Sigmoid colon (tissue), 7 donors: ENCODE data around the gene IFITM10. TPM values are rescaled to one million over a fixed set of nuclear protein-coding genes. Genes with fewer than 3 reads are reported as not detected.

ENCODE experiments used
- DNase-seq: peaks from one replicate; pipeline ENCODE4 v3.0.0-alpha.2; 2019
- H3K27ac ChIP-seq, 4 donors: fragments of 200-600 bp; sonication (generic); one replicate each; pipeline ENCODE4 v1.5.1; 2016 to 2019; ENCODE audit warnings: mild to moderate bottlenecking in 1 of 4
- H3K27me3 ChIP-seq, 3 donors: fragments of 200-600 bp; sonication (generic); one replicate each; pipeline ENCODE4 v1.5.1; 2019; ENCODE audit warnings: mild to moderate bottlenecking in 1 of 3
- H3K36me3 ChIP-seq, 4 donors: fragments of 200-600 bp; sonication (generic); one replicate each; pipeline ENCODE4 v1.5.1; 2016 to 2019
- H3K4me1 ChIP-seq, 4 donors: fragments of 200-600 bp; sonication (generic); one replicate each; pipeline ENCODE4 v1.5.1; 2017 to 2019
- H3K4me3 ChIP-seq, 4 donors: fragments of 200-600 bp; sonication (generic); one replicate each; pipeline ENCODE4 v1.5.1; 2017 to 2019; ENCODE audit warnings: mild to moderate bottlenecking in 2 of 4, moderate library complexity in 1 of 4
- H3K9me3 ChIP-seq, 4 donors: fragments of 200-600 bp in 3 of 4; sonication (generic) in 3 of 4; one replicate each; pipeline versions ENCODE4 v1.5.1 to v1.6.1; 2013 to 2019
- EP300 ChIP-seq, 4 donors: sonication (generic); formaldehyde crosslinking; IDR thresholded peaks; one replicate each; pipeline ENCODE4 v1.6.1; 2017; ENCODE audit warnings: antibody characterized with exemption in 4 of 4
- POLR2A ChIP-seq, 2 donors: fragments of 450-650 bp; IDR thresholded peaks; one replicate each; pipeline ENCODE4 v1.6.1; 2016; ENCODE audit warnings: antibody characterized with exemption in 2 of 2, mild to moderate bottlenecking in 2 of 2, moderate library complexity in 2 of 2
- POLR2AphosphoS5 ChIP-seq, 4 donors: sonication (generic); formaldehyde crosslinking; IDR thresholded peaks; one replicate each; pipeline ENCODE4 v1.6.1; 2017; ENCODE audit warnings: antibody characterized with exemption in 4 of 4
- WGBS, 2 donors: extraction: QIAGEN DNeasy Blood & Tissue Kit; methylation state at CpG; one replicate each; pipeline ENCODE4 v1.1.7; 2013; 5-methylcytosine and 5-hydroxymethylcytosine counted together
- intact Hi-C: fragments of 100-400 bp; cut with DNase I; formaldehyde crosslinking; loops from one replicate; pipeline ENCODE4 v1.15.1; 2023
- polyA plus RNA-seq, 3 donors: library from polyadenylated mRNA; stranded (reverse); fragments of 200-250 nt; gene quantifications; one replicate each; pipeline ENCODE4 v1.2.3, GENCODE V29; 2013
- total RNA-seq, 4 donors: library from RNA; depleted of rRNA; stranded (reverse); fragments of >200 nt; gene quantifications; one replicate each; pipeline ENCODE4 v1.1.0, GENCODE V29; 2016
- TF ChIP-seq, protein P1 (sequence below), 4 experiments: fragments of 450-650 bp in 3 of 4; fragments of 200-600 bp in 1 of 4; IDR thresholded peaks; one replicate each; pipeline ENCODE4 v1.5.1; 2016 to 2019; ENCODE audit warnings: antibody characterized with exemption in 4 of 4, mild to moderate bottlenecking in 3 of 4, moderate library complexity in 2 of 4
- donor health status: healthy with polysubstance abuse.
- donor health status: Bipolar disorder and iron deficiency.
- donor health status: healthy.

Gene IFITM10
- total and polyA plus RNA-seq, 7 donors = 0.36 to 1.4 (median 0.60) TPM; not detected in 2

DNA sequence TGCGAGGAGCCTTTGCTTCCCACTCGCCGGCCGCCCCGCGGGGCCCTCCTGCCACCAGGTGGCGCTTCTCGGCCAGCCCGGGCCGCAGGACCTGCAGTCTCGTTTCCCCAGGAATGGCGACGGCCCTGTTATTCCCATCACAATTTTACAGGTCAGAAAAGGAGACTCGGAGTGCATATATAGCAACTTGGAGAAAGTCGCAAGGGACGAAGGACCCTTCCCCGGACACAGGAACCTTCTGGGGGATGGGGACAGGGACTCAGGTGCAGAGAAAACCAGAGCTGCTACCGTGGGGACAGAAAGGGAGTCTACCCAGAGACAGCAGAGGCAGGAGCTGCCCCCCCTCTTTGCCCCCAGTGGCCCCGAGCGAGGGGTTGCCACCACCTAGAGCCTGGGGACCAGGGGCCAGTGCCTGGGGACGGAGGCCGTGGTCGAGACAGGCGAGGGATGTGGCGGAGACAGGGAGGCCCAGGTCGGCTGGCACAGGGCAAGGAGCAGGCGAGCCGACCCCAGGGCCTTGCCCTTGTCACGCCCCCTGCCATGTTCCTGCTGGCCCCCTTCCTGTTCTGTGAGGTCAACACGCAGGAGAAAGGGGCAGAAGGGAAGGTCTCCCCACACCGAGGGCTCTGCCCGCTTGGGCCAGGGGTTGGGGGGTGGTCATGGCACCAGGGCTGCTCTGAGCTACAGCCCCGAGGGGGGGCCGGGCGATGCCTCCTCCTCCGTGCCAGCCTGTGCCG, 56.9 kb downstream of the IFITM10 start:
- no peaks in the 10 kb centered on the region for H3K9me3 ChIP-seq
- H3K4me1 ChIP-seq = peaks cover 0 to 17% (median 11%) of the 10 kb centered on the region in 4 donors
- 9 to 14% methylated on average over 37 of the region's 37 CpGs for WGBS, 2 donors
- DNase-seq = peak; percentile 85
- H3K27ac ChIP-seq = peak overlapping the region; percentile 0 to 74 (median 43)
- no peaks in the 10 kb centered on the region for H3K36me3 ChIP-seq
- no peak for TF ChIP-seq POLR2AphosphoS5 (IDR thresholded peaks at IDR 0.05)
- TF ChIP-seq, protein P1, sequence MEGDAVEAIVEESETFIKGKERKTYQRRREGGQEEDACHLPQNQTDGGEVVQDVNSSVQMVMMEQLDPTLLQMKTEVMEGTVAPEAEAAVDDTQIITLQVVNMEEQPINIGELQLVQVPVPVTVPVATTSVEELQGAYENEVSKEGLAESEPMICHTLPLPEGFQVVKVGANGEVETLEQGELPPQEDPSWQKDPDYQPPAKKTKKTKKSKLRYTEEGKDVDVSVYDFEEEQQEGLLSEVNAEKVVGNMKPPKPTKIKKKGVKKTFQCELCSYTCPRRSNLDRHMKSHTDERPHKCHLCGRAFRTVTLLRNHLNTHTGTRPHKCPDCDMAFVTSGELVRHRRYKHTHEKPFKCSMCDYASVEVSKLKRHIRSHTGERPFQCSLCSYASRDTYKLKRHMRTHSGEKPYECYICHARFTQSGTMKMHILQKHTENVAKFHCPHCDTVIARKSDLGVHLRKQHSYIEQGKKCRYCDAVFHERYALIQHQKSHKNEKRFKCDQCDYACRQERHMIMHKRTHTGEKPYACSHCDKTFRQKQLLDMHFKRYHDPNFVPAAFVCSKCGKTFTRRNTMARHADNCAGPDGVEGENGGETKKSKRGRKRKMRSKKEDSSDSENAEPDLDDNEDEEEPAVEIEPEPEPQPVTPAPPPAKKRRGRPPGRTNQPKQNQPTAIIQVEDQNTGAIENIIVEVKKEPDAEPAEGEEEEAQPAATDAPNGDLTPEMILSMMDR (IDR thresholded peaks at IDR 0.05) = peak; percentile 66 to 85 (median 80)
- H3K27me3 ChIP-seq = peaks cover 0 to 5% (median 0%) of the 10 kb centered on the region in 3 donors
- intact Hi-C loops = loop anchor here (1.0 to 5.0 kb wide), 4 partner anchors 41 to 457 kb away; no protein-coding TSS in a partner anchor
- H3K4me3 ChIP-seq = peak overlapping the region; percentile 13 to 54 (median 28)

DNA sequence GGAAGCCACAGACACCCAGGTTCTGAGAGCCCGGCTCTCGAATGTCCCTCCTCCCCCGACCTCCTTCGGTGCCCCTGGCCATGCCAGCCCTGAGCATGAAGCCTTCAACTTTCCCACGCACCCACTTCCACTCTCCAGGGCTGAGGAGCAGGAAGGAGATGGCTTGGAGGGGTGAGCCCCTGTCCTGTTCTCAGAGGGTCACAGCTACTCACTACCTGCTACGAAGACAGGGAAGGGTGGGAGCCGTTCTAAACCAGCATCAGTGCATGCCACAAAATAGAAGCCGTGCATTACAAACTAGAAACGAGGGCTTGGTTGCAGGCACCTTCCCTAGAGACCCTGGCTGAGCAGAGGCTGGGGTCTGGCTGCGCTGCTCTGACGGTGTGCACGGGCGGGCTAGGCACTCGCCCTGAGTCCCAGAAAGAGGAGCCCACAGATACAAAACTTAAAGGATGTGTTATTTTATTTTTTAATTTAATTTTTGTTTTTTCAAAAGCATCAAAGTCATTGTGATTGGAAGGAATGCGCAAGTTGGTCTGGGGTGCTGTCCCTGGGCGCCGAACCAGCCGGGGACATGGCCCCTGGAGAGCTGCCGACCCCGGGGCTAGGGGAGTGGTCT, 57.6 kb downstream of the IFITM10 start:
- Histone ChIP-seq H3K27me3 (peaks cover 0 to 3% (median 0%) of the 10 kb centered on the region in 3 donors), H3K4me3 (peak overlapping the region in 1 of 4 donors; percentile 37), H3K9me3 (no peaks in the 10 kb centered on the region), H3K4me1 (peaks cover 0 to 17% (median 11%) of the 10 kb centered on the region in 4 donors), H3K27ac (no peak overlapping the region), H3K36me3 (no peaks in the 10 kb centered on the region)
- TF ChIP-seq POLR2A (IDR thresholded peaks at IDR 0.05) (no peak), EP300 (IDR thresholded peaks at IDR 0.05) (no peak), POLR2AphosphoS5 (IDR thresholded peaks at IDR 0.05) (no peak)
- TF ChIP-seq, protein P1 (IDR thresholded peaks at IDR 0.05) = no peak
- intact Hi-C loops = loop anchor here (2.0 to 5.0 kb wide), 3 partner anchors 40 to 458 kb away; no protein-coding TSS in a partner anchor
- WGBS, 2 donors = 46 to 57% methylated on average over 20 of the region's 20 CpGs
- DNase-seq = no peak

DNA sequence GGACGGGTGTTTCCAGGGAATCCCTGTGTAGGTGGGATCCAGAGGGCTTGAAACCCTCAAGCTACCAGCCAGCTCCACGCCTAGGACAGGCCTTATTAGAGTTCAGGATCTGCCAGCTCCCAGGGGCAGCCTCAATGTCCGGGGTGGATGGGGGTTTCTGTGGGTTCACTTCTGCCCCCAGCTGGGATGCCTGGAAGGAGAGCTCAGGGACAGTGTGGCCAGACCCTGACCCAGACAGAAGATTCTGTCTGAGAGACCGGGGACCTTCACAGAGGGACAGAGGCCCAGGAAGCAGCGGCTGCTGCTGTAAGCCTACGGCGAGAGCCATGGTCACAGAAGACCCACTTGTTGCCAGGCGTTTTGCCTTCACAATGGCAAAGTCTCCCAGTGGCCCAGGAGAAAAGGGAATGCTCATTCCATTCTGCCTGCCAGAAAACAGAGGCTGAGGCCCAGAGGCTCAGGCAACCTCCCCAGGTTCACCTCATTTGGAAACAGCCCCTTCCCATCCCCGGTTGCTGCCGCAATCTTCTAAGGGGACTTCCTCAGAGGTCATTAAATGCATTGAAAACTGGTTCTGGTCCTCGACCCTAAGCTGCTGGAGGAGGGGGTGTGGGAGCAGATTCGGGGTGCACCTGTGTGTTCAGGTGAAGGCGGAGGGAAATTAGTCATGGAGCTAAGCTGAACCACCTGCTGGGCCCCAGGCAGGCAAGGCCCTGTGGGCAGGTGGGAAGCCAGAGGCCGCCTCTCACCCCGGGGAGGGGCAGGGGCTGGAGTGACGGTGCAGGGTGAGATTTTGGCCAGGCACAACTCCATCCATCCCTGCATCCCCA, 58.3 kb downstream of the IFITM10 start:
- intact Hi-C loops = loop anchor here (2.0 to 5.0 kb wide), 3 partner anchors 39 to 459 kb away; no protein-coding TSS in a partner anchor
- Histone ChIP-seq H3K4me1 (peaks cover 0 to 17% (median 11%) of the 10 kb centered on the region in 4 donors), H3K27me3 (peaks cover 0 to 3% (median 0%) of the 10 kb centered on the region in 3 donors), H3K36me3 (no peaks in the 10 kb centered on the region), H3K27ac (no peak overlapping the region), H3K4me3 (no peak overlapping the region), H3K9me3 (no peaks in the 10 kb centered on the region)
- WGBS, 2 donors = 74 to 87% methylated on average over 16 of the region's 16 CpGs
- TF ChIP-seq POLR2AphosphoS5 (IDR thresholded peaks at IDR 0.05) = no peak
- TF ChIP-seq EP300 (IDR thresholded peaks at IDR 0.05) = no peak
- TF ChIP-seq, protein P1 (IDR thresholded peaks at IDR 0.05) = no peak
- no peak for DNase-seq

DNA sequence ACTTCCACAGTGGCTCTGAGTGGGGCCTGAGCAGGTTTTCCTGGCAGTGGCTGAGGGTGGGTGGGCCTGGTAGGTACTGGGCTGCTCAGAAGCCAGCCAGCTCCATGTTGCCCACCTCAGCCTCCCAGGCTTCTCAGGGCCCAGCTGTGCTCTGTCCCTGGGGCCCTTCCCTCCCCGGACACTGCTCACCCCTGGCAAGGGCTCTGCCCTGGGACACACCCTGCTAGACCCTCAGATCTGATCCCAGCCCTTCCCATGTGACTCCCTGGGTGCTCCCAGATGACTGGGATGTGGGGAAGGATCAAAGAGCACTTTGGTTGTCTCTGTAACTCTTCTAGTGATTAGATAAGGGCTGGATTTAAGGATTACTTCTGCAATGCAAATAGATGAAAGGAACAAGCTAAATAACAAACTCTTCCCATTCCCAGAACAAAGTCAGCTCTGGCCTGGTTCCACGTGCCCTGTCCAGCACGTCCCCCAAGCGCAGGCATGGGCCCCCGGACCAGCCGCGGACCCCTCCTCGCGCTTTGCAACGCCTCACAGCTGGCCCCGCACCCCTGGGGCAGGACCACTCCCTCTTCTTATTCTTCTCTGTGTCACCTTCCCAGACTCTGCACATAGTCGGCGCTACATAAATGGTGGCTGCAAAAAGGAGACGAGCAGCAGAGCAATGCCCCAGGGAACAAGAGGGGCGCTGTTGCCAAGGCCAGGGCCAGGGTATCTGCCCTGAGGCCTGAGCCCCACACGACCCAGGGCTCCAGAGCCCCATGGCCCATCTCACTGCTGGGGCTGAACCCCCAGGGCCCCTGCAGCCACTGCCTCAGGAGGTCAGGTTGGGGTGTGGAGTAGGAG, 59.1 kb downstream of the IFITM10 start:
- WGBS, 2 donors = 21 to 70% methylated on average over 16 of the region's 16 CpGs
- intact Hi-C loops = loop anchor here (5.0 kb wide), 1 partner anchor 191 kb away; no protein-coding TSS in a partner anchor

More for the DNA sequence above, 59.1 kb downstream of the IFITM10 start:
- TF ChIP-seq, protein P1 (IDR thresholded peaks at IDR 0.05) = no peak
- TF ChIP-seq EP300 (IDR thresholded peaks at IDR 0.05) (no peak), POLR2AphosphoS5 (IDR thresholded peaks at IDR 0.05) (no peak), POLR2A (IDR thresholded peaks at IDR 0.05) (no peak)
- Histone ChIP-seq H3K4me3 (no peak overlapping the region), H3K36me3 (no peaks in the 10 kb centered on the region), H3K4me1 (peaks cover 0 to 17% (median 11%) of the 10 kb centered on the region in 4 donors), H3K27me3 (peaks cover 0 to 3% (median 0%) of the 10 kb centered on the region in 3 donors), H3K9me3 (no peaks in the 10 kb centered on the region), H3K27ac (no peak overlapping the region)
- no peak for DNase-seq
